ENCODE data around the gene BOLL. TPM values are rescaled to one million over a fixed set of nuclear protein-coding genes. Genes with fewer than 3 reads are reported as not detected.

BOLL gene
- polyA plus RNA-seq, 1 donor from 2014 or later: not detected

DNA sequence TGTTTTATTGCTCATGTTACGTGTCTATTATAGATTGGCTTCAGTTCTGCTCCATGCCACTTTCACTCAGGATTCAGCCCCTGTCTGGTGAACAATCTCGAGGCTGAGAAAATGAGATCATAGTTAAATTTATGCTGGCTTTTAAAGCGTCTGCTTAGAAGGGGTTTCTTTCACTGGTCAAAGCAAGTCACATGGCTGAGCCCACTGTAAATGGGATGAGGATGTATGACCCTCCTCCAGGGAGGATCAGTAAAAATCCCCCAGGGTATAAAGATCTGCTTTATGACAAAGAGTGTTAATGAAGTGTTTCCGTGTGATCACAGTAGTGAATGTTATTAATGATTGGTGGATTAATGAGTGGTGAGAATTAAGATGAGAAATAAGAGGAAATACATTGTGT is 13.1 kb upstream of the BOLL start:
- H3K4me3 ChIP-seq (ENCODE audit: low read length): no peak overlapping the region

DNA sequence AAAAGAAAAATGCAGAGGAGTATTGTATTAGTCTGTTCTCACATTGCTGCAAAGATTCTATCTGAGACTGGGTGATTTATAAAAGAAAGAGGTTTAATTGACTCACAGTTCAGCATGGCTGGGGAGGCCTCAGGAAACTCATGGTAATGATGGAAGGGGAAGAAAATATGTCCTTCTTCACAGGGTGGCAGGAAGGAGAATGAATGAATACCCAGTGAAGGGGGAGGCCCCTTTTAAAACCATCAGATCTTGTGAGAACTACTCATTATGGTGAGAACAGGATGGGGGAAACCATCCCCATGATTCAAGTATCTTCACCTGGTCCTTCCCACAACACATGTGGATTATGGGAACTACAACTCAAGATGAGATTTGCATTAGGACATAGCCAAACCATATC is 10.2 kb upstream of the BOLL start:
- no peaks in the 10 kb centered on the region for H3K9me3 ChIP-seq (ENCODE audit: low read length)
- H3K4me2 ChIP-seq (ENCODE audit: low read length): no peak overlapping the region
- TF ChIP-seq SMC3 (conservative IDR thresholded peaks at IDR 0.05; ENCODE audit: poor library complexity): no peak
- TF ChIP-seq, protein P1, sequence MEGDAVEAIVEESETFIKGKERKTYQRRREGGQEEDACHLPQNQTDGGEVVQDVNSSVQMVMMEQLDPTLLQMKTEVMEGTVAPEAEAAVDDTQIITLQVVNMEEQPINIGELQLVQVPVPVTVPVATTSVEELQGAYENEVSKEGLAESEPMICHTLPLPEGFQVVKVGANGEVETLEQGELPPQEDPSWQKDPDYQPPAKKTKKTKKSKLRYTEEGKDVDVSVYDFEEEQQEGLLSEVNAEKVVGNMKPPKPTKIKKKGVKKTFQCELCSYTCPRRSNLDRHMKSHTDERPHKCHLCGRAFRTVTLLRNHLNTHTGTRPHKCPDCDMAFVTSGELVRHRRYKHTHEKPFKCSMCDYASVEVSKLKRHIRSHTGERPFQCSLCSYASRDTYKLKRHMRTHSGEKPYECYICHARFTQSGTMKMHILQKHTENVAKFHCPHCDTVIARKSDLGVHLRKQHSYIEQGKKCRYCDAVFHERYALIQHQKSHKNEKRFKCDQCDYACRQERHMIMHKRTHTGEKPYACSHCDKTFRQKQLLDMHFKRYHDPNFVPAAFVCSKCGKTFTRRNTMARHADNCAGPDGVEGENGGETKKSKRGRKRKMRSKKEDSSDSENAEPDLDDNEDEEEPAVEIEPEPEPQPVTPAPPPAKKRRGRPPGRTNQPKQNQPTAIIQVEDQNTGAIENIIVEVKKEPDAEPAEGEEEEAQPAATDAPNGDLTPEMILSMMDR (IDR thresholded peaks at IDR 0.05; ENCODE audit: poor library complexity, severe bottlenecking): no peak
- no peak for TF ChIP-seq TAF1 (IDR thresholded peaks at IDR 0.05; ENCODE audit: low read depth)
- no peak for TF ChIP-seq POLR2AphosphoS5 (IDR thresholded peaks at IDR 0.05)
- TF ChIP-seq REST (IDR thresholded peaks at IDR 0.05; ENCODE audit: borderline replicate concordance): no peak
- TF ChIP-seq MXI1 (conservative IDR thresholded peaks at IDR 0.05; ENCODE audit: poor library complexity, severe bottlenecking): no peak
- TF ChIP-seq EP300 (conservative IDR thresholded peaks at IDR 0.05; ENCODE audit: poor library complexity, severe bottlenecking): no peak
- TF ChIP-seq EZH2 (IDR thresholded peaks at IDR 0.05; ENCODE audit: borderline replicate concordance, insufficient read depth, low read length, poor library complexity, severe bottlenecking): no peak
- TF ChIP-seq RAD21 (conservative IDR thresholded peaks at IDR 0.05): no peak
- no peak overlapping the region for H3K27ac ChIP-seq (ENCODE audit: low read length)
- H3K9ac ChIP-seq (ENCODE audit: low read length): no peak overlapping the region
- no peaks in the 10 kb centered on the region for H3F3A ChIP-seq (ENCODE audit: insufficient read depth, low read length, poor library complexity, severe bottlenecking)
- H4K20me1 ChIP-seq (ENCODE audit: insufficient read depth): no peaks in the 10 kb centered on the region
- H3K36me3 ChIP-seq (ENCODE audit: insufficient read depth, low read length): no peaks in the 10 kb centered on the region
- no peak overlapping the region for H2AFZ ChIP-seq (ENCODE audit: low read depth, low read length)
- H3K4me3 ChIP-seq (ENCODE audit: low read length): no peak overlapping the region
- H3K79me2 ChIP-seq (replicated peaks; ENCODE audit: insufficient read depth, low read length): no peaks in the 10 kb centered on the region
- H3K9me2 ChIP-seq (ENCODE audit: insufficient read depth, low read length): no peaks in the 10 kb centered on the region
- H3K27me3 ChIP-seq (ENCODE audit: insufficient read depth, low read depth, low read length): no peaks in the 10 kb centered on the region

More for the DNA sequence above, 13.1 kb upstream of the BOLL start:
- no peaks in the 10 kb centered on the region for H3K79me2 ChIP-seq (replicated peaks; ENCODE audit: insufficient read depth, low read length)
- H3F3A ChIP-seq (ENCODE audit: insufficient read depth, low read length, poor library complexity, severe bottlenecking): no peaks in the 10 kb centered on the region
- H3K4me2 ChIP-seq (ENCODE audit: low read length): no peak overlapping the region
- H3K9me3 ChIP-seq (ENCODE audit: low read length): no peaks in the 10 kb centered on the region
- no peaks in the 10 kb centered on the region for H4K20me1 ChIP-seq (ENCODE audit: insufficient read depth)
- TF ChIP-seq RAD21 (conservative IDR thresholded peaks at IDR 0.05) (no peak), EP300 (conservative IDR thresholded peaks at IDR 0.05; ENCODE audit: poor library complexity, severe bottlenecking) (no peak), TAF1 (IDR thresholded peaks at IDR 0.05; ENCODE audit: low read depth) (no peak), SMC3 (conservative IDR thresholded peaks at IDR 0.05; ENCODE audit: poor library complexity) (no peak), MXI1 (conservative IDR thresholded peaks at IDR 0.05; ENCODE audit: poor library complexity, severe bottlenecking) (no peak)
- TF ChIP-seq, protein P1 (IDR thresholded peaks at IDR 0.05; ENCODE audit: poor library complexity, severe bottlenecking): no peak
- H3K27ac ChIP-seq (ENCODE audit: low read length): no peak overlapping the region
- no peak overlapping the region for H3K9ac ChIP-seq (ENCODE audit: low read length)
- no peaks in the 10 kb centered on the region for H3K9me2 ChIP-seq (ENCODE audit: insufficient read depth, low read length)
- H2AFZ ChIP-seq (ENCODE audit: low read depth, low read length): no peak overlapping the region
- no peaks in the 10 kb centered on the region for H3K27me3 ChIP-seq (ENCODE audit: insufficient read depth, low read depth, low read length)
- no peaks in the 10 kb centered on the region for H3K36me3 ChIP-seq (ENCODE audit: insufficient read depth, low read length)
